IPS DF 19.7 (cell line): ENCODE results near the gene HMG20B.
A peak's percentile ranks its signal among the peaks of the same experiment; 100 is the strongest.

ENCODE experiments used
- DNase-seq: peaks from one replicate; pipeline ENCODE4 v3.0.0-alpha.2; 2013; ENCODE audit warnings: low read depth, low spot score

HMG20B gene

GRCh38 chr19:3620817-3621547, 48.2 kb downstream of the HMG20B start:
- DNase-seq: no peak

GRCh38 chr19:3621689-3622088, 48.9 kb downstream of the HMG20B start:
- no peak for DNase-seq

- no peak for DNase-seq
These were observed 49.5 kb downstream of the HMG20B start for GRCh38 chr19:3622224-3622623.

GRCh38 chr19:3623716-3624115, 51.0 kb downstream of the HMG20B start:
- no peak for DNase-seq

- DNase-seq: no peak
These were observed 53.3 kb downstream of the HMG20B start for GRCh38 chr19:3625996-3626472.

GRCh38 chr19:3626473-3627350, 54.0 kb downstream of the HMG20B start, which contains the start of gene CACTIN:
TSS of gene CACTIN (minus strand) at chr19:3626790. CDS start at chr19:3626762, 28 bp downstream.
- DNase-seq: peak; percentile 93

GRCh38 chr19:3627351-3627723, 54.6 kb downstream of the HMG20B start:
- no peak for DNase-seq
